ENCODE data around the gene DDIT3. TPM values are rescaled to one million over a fixed set of nuclear protein-coding genes. Genes with fewer than 3 reads are reported as not detected.
"Not testable (repeated sequence)": the region's sequence is repeated elsewhere in the genome, so short reads cannot be mapped to it uniquely, and the experiment has no call there.

The DDIT3 gene
- total RNA-seq, 1 experiment from 2014 or later, result 45.3 TPM

GRCh38 chr12:57513266-57513665, 7.0 kb downstream of the DDIT3 start:
- no peak for DNase-seq (ENCODE audit: low spot score)

- DNase-seq (ENCODE audit: low spot score), result no peak
Measured at GRCh38 chr12:57512665-57513064, 7.6 kb downstream of the DDIT3 start.

DNA sequence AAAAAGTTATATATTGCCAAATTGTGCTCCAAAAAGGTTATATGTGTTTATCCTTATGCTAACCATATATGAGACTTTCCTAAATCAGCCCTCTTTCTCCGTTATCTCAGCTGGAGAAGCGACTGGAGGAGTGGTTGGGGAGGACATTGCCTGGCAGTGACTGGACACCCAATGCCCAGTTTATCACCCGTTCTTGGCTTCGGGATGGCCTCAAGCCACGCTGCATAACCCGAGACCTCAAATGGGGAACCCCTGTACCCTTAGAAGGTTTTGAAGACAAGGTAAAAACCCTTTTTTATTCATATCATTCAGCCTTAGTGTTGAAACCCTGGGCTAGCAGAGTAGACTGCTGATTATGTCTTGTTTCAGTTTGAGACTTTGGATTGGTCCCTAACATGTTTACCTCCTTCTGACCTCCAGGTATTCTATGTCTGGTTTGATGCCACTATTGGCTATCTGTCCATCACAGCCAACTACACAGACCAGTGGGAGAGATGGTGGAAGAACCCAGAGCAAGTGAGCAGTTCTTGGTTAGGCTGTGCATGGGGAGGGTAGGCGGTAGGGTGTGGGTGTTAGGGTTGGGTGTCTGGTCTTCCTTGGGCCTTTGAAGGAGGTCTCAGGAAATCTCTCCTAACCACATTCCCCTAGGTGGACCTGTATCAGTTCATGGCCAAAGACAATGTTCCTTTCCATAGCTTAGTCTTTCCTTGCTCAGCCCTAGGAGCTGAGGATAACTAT, 8.6 kb downstream of the DDIT3 start:
- DNase-seq (ENCODE audit: low spot score), result no peak

GRCh38 chr12:57511161-57511560, 9.2 kb downstream of the DDIT3 start:
- DNase-seq (ENCODE audit: low spot score), result no peak

DNA sequence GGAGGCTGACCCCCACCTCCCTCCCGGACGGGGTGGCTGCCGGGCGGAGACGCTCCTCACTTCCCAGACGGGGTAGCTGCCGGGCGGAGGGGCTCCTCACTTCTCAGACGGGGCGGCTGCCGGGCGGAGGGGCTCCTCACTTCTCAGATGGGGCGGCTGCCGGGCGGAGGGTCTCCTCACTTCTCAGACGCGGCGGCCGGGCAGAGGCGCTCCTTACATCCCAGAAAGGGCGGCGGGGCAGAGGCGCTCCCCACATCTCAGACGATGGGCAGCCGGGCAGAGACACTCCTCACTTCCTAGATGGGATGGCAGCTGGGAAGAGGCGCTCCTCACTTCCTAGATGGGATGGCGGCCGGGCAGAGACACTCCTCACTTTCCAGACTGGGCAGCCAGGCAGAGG, 12.5 kb downstream of the DDIT3 start:
- not testable (repeated sequence) for DNase-seq (ENCODE audit: low spot score)

DNA sequence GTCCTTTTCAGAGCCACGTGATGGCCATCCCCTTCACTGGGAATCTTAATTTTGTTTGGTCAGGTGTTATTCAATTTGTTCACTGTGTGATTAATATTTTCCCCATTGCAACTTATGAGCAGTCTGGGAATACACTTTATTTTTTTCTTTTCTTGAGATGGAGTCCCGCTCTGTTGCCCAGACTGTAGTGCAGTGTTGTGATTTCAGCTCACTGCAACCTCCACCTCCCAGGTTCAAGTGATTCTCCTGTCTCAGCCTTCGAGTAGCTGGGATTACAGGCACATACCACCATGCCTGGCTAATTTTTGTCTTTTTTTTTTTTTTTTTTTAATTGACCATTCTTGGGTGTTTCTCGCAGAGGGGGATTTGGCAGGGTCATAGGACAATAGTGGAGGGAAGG, 13.8 kb downstream of the DDIT3 start:
- not testable (repeated sequence) for DNase-seq (ENCODE audit: low spot score)

- not testable (repeated sequence) for DNase-seq (ENCODE audit: low spot score)
Measured at GRCh38 chr12:57502311-57502969, 17.9 kb downstream of the DDIT3 start.

GRCh38 chr12:57500213-57500612, 20.1 kb downstream of the DDIT3 start:
- no peak for DNase-seq (ENCODE audit: low spot score)

- DNase-seq (ENCODE audit: low spot score), result no peak
Measured at GRCh38 chr12:57498571-57498970, 21.7 kb downstream of the DDIT3 start.

GRCh38 chr12:57498132-57498502, 22.2 kb downstream of the DDIT3 start:
- no peak for DNase-seq (ENCODE audit: low spot score)

DNA sequence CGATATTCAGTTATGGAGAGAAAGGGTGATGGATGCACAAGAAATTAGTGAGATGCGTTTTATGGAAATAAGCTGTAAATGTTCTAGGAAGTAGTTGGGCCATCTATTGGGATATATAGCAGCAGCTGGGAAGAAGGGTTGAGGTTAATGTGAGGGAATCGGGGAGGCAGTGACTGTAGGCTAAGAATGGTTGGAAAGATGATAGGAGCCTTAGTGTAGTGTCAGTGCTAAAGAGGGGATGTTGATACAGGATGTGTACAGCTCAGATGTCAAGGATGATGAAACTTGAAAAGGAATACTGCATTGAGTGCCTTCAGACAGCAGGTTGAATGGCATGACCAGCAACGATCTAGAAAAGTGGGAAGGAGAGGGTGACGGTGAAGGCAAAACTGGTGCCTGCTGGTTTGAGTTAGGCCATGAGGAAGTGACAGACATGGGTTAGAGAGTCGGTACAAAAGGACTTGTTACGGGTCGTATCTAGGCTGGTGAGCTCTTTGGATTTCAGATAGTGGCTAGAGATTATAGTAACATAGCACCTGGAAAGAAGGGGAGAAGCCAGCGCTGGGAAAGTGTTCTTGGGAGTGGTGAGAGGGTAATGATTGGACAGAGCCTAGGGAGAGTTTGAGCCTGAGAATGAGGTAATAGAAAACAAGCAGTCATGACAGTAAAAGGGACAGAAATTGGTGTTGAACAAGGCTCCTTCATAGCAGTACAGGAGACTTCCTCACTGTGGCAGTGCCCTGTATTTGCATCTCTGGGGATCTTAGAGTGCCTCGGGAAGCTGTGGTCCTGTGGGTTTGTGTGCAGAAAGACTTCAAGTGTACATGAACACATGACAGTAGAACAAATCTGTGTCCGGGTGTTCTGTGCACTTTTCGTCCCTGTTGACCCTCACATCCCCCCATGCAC, 22.8 kb downstream of the DDIT3 start:
- no peak for DNase-seq (ENCODE audit: low spot score)

DNA sequence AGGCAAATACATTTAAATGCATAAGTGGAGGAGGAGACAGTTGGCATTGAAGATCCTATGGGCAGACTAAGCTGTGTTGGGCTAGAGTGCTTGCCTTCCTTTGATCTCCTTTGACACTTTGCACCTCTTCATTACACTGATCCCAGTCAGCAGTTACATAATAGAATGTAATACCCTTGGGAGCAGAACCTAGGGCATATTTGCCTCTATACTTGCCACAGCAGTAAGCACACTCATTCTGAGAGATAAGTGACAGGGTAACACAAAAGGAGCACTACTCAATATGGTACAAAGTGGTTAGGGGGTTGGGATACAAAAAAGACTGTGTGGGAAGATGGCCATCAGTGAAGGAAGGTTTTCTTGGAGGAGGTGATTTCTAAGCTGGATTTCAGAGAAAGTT, 23.5 kb downstream of the DDIT3 start:
- no peak for DNase-seq (ENCODE audit: low spot score)

DNA sequence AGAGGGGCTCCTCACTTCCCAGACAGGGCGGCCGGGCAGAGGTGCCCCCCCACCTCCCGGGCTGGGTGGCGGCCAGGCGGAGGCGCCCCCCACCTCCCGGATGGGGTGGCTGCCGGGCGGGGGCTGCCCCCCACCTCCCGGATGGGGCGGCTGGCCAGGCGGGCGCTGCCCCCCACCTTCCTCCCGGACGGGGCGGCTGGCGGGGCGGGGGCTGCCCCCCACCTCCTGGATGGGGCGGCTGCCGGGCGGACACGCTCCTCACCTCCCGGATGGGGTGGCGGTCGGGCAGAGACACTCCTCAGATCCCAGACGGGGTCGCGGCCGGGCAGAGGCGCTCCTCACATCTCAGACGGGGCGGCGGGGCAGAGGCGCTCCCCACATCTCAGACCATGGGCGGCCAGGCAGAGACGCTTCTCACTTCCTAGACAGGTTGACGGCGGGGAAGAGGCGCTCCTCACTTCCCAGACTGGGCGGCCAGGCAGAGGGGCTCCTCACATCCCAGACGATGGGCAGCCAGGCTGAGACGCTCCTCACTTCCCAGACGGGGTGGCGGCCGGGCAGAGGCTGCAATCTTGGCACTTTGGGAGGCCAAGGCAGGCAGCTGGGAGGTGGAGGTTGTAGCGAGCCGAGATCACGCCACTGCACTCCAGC, 25.1 kb downstream of the DDIT3 start:
- not testable (repeated sequence) for DNase-seq (ENCODE audit: low spot score)

GRCh38 chr12:57491393-57492280, 28.7 kb downstream of the DDIT3 start:
- DNase-seq (ENCODE audit: low spot score), result no peak

GRCh38 chr12:57490126-57490525, 30.2 kb downstream of the DDIT3 start:
- DNase-seq (ENCODE audit: low spot score), result no peak

DNA sequence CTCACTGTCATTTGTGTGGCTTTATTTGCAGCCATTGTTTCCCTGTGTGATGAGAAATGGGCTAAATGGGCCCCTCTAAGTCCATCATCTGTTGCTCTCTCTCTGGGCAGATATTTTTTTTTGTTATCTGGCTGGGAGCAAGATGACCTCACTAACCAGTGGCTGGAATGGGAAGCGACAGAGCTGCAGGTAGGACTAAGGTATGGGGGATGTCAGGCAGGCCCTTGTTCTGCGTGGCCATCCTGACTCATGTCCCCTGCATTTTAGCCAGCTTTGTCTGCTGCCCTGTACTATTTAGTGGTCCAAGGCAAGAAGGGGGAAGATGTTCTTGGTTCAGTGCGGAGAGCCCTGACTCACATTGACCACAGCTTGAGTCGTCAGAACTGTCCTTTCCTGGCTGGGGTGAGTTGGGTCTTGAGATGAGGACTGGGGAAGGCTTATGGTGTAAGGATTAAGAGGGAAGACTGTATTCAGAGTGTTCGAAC, 31.1 kb downstream of the DDIT3 start:
- no peak for DNase-seq (ENCODE audit: low spot score)

DNA sequence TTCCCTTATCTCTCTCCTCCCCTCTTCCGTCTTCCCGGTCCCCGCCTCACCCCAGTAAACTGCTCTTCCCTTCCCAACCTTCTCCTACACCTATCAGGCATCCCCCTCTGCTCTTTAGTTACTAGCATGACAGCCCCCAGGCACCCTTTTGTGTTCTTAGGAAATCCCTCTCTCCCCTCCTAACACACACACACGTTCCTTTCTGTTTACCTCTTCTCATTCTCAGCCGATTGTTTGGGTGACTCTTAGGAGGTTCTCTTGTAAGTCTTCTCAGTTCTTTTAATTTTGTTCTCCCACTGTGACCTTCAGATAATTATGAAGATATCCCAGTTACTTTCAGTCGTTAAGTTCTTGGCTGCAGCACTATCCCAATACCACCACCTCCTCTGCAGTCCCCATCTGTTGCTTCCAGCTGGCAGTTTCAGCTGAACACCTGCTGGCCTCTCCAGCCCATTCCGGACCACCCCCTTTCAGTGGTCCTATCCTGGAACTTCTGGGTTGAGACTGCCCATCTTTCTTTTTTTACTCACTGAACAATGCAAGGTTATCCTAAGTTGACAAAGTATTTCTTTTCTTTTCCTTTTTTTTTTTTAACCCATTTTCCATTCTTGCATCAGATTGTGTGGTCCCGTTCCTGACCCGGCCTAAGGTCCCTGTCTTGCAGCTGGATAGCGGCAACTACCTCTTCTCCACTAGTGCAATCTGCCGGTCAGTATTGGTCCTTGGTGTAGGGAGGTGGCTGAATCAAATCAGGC, 31.7 kb downstream of the DDIT3 start:
- no peak for DNase-seq (ENCODE audit: low spot score)

GRCh38 chr12:57487597-57488401, 32.5 kb downstream of the DDIT3 start, which contains the start of gene MARS1:
Gene MARS1 (plus strand): TSS chr12:57488068. CDS start chr12:57488091, 23 bp downstream.
- DNase-seq (ENCODE audit: low spot score), result peak; percentile 93

GRCh38 chr12:57487055-57487596, 33.2 kb downstream of the DDIT3 start:
- DNase-seq (ENCODE audit: low spot score), result no peak
